HepG2 (cell line): ENCODE measurements around the gene CDK10. TPM values are rescaled to one million over a fixed set of nuclear protein-coding genes. Genes with fewer than 3 reads are reported as not detected.
"Not testable (repeated sequence)": the region's sequence is repeated elsewhere in the genome, so short reads cannot be mapped to it uniquely, and the experiment has no call there.

Source experiments
- ATAC-seq: fragments of 200-7000 bp; cut with Tn5 transposase; 3 replicates; pipeline ENCODE4 v1.9.1; 2020; ENCODE audit warnings: mild to moderate bottlenecking, moderate library complexity
- BruUV-seq: library from RNA; stranded (reverse); fragments of 400-500 nt; replicated peaks from 2 replicates; lab custom pipeline; 2021; lab: Mats Ljungman, UMichigan
- CTCF ChIA-PET: fragments of 300-600 bp; formaldehyde crosslinking; extraction: SDS; loops from one replicate; lab custom pipeline; 2021; ENCODE audit warnings: low total read pairs, inconsistent platforms, low intra/inter-chr PET ratio; lab: Yijun Ruan, JAX
- POLR2A ChIA-PET: fragments of 350-600 bp; sonication (Branson Sonifier 250); formaldehyde crosslinking; loops from one replicate; lab custom pipeline; 2020; ENCODE audit warnings: antibody characterized with exemption, inconsistent platforms; lab: Yijun Ruan, JAX
- DNase-seq: peaks from one replicate; pipeline ENCODE4 v3.0.0-alpha.2; 2015; ENCODE audit warnings: low spot score
- FAIRE-seq: peaks from 3 replicates; lab custom pipeline; 2011; peaks lifted over from hg19 to GRCh38; lab: Jason Lieb, UNC
- H2AFZ ChIP-seq: one replicate; pipeline ENCODE4 v1.6.1; 2011; ENCODE audit warnings: low read length, inconsistent platforms
- H3K27ac ChIP-seq: fragments of 300-600 bp; 3 replicates; pipeline ENCODE4 v1.8.0; 2011; ENCODE audit warnings: mixed run types, mild to moderate bottlenecking, mixed read lengths, low read length, inconsistent platforms; ENCODE audit not compliant: insufficient read depth; ENCODE audit errors: extremely low read length
- H3K27me3 ChIP-seq, 2 experiments: fragments of 200-600 bp in 1 of 2; 2 replicates in 1 of 2; 3 replicates in 1 of 2; pipeline versions ENCODE4 v1.6.0 to v1.8.0; 2011; ENCODE audit warnings: low read length in 2 of 2, mild to moderate bottlenecking in 2 of 2, moderate library complexity in 2 of 2, inconsistent platforms in 1 of 2; ENCODE audit not compliant: insufficient read depth in 2 of 2, control insufficient read depth in 1 of 2
- H3K36me3 ChIP-seq, 2 experiments: fragments of 200-600 bp in 1 of 2; replicated peaks in 1 of 2; 2 replicates in 1 of 2; 3 replicates in 1 of 2; pipeline versions ENCODE4 v1.5.1 to v1.8.0; 2011; ENCODE audit warnings: low read length in 2 of 2, inconsistent platforms in 1 of 2; ENCODE audit not compliant: insufficient read depth in 2 of 2, control insufficient read depth in 1 of 2
- H3K4me1 ChIP-seq: 2 replicates; pipeline ENCODE4 v1.5.1; 2012; ENCODE audit warnings: low read length, inconsistent platforms; ENCODE audit not compliant: insufficient read depth
- H3K4me2 ChIP-seq: 2 replicates; pipeline ENCODE4 v1.6.0; 2011; ENCODE audit warnings: low read depth, low read length, inconsistent platforms
- H3K4me3 ChIP-seq, 3 experiments: fragments of 200-600 bp in 1 of 3; sonication (generic), shearing (Covaris generic) in 1 of 3; replicated peaks in 1 of 3; 2 replicates each; pipeline ENCODE4 v1.5.1; 2011 to 2016; ENCODE audit warnings: low read length in 3 of 3, inconsistent platforms in 2 of 3, low read depth in 2 of 3, mild to moderate bottlenecking in 2 of 3, control low read depth in 1 of 3, mixed read lengths in 1 of 3; ENCODE audit not compliant: insufficient read depth in 1 of 3
- H3K79me2 ChIP-seq: one replicate; pipeline ENCODE4 v1.6.1; 2011; ENCODE audit warnings: low read length, inconsistent platforms; ENCODE audit not compliant: insufficient read depth
- H3K9ac ChIP-seq: 2 replicates; pipeline ENCODE4 v1.6.0; 2011; ENCODE audit warnings: mild to moderate bottlenecking, low read depth, low read length, inconsistent platforms; ENCODE audit not compliant: insufficient read depth
- H3K9me3 ChIP-seq: 2 replicates; pipeline ENCODE4 v1.5.1; 2012; ENCODE audit warnings: mild to moderate bottlenecking, low read length
- H4K20me1 ChIP-seq: 2 replicates; pipeline ENCODE4 v1.6.0; 2011; ENCODE audit warnings: inconsistent platforms, mild to moderate bottlenecking, low read length, moderate library complexity; ENCODE audit not compliant: insufficient read depth
- ARNT ChIP-seq: fragments of 450-650 bp; IDR thresholded peaks from 2 replicates; pipeline ENCODE4 v1.6.1; 2017
- GFI1 ChIP-seq: sonication (generic); formaldehyde crosslinking; IDR thresholded peaks from 2 replicates; pipeline ENCODE4 v1.5.0; 2020; ENCODE audit warnings: missing genetic modification reagents, mild to moderate bottlenecking, borderline replicate concordance
- HNF4A ChIP-seq: sonication (generic); formaldehyde crosslinking; IDR thresholded peaks from 2 replicates; pipeline ENCODE4 v1.4.0; 2020; ENCODE audit warnings: missing genetic modification reagents
- MEF2D ChIP-seq: sonication (generic); formaldehyde crosslinking; IDR thresholded peaks from 2 replicates; pipeline ENCODE4 v1.5.1; 2020; ENCODE audit warnings: mild to moderate bottlenecking, missing genetic modification reagents
- MEIS1 ChIP-seq: sonication (generic); formaldehyde crosslinking; IDR thresholded peaks from 2 replicates; pipeline ENCODE4 v1.9.0; 2021; ENCODE audit warnings: mild to moderate bottlenecking, missing genetic modification reagents, moderate library complexity, borderline replicate concordance
- PRDM15 ChIP-seq: sonication (generic); formaldehyde crosslinking; IDR thresholded peaks from 2 replicates; pipeline ENCODE4 v1.4.0; 2020; ENCODE audit warnings: missing genetic modification reagents
- SMARCC2 ChIP-seq: fragments of 450-650 bp; IDR thresholded peaks from 2 replicates; pipeline ENCODE4 v1.6.1; 2017; ENCODE audit warnings: antibody characterized with exemption, mild to moderate bottlenecking
- ZNF160 ChIP-seq: sonication (generic); formaldehyde crosslinking; IDR thresholded peaks from 2 replicates; pipeline ENCODE4 v1.8.0; 2022; ENCODE audit warnings: mild to moderate bottlenecking, inconsistent platforms, missing genetic modification reagents
- ZNF678 ChIP-seq: sonication (generic); formaldehyde crosslinking; IDR thresholded peaks from 2 replicates; pipeline ENCODE4 v1.4.0; 2020; ENCODE audit warnings: mild to moderate bottlenecking, missing genetic modification reagents
- WGBS: methylation state at CpG from one replicate; pipeline ENCODE4 v1.1.6; 2017; ENCODE audit warnings: low lambda C conversion rate; 5-methylcytosine and 5-hydroxymethylcytosine counted together
- in situ Hi-C: cut with HindIII; loops from 2 replicates; pipeline ENCODE4 v1.10.0; 2017; ENCODE audit warnings: low pct_unique_long_range_greater_than_20kb; ENCODE audit not compliant: extremely low pct_ligation_motif_present
- intact Hi-C: fragments of 100-400 bp; cut with micrococcal nuclease; formaldehyde crosslinking; loops from one replicate; pipeline ENCODE4 v1.10.0; 2022; ENCODE audit not compliant: unreplicated experiment
- polyA plus RNA-seq, 8 experiments: library from polyadenylated mRNA; depleted of rRNA in 3 of 8; stranded (reverse) in 7 of 8; unstranded in 1 of 8; fragments of >200 nt; fragmentation: Illumina TruSeq in 4 of 8; extraction: Trizol in 4 of 8; gene quantifications; 2 replicates each; pipeline versions ENCODE4 v1.2.1 to v1.2.3, GENCODE V29; 2011 to 2016; ENCODE audit warnings: low read depth in 4 of 8, missing spikeins in 1 of 8, mixed read lengths in 1 of 8; ENCODE audit not compliant: insufficient read depth in 1 of 8
- total RNA-seq, 5 experiments: library from RNA; depleted of rRNA; stranded (reverse); fragments of >200 nt; fragmentation: Illumina TruSeq; extraction: Trizol; gene quantifications; 2 replicates each; pipeline ENCODE4 v1.2.3, GENCODE V29; 2016; ENCODE audit warnings: low read depth in 1 of 5

The CDK10 gene
- total and polyA plus RNA-seq, 2 of the 13 experiments (the other 11 are each of a cell fraction or from before 2014, with no cell fraction given): 2.5 to 3.9 TPM

- ATAC-seq (no peak), DNase-seq (no peak), FAIRE-seq (no peak)
- ChIA-PET CTCF (no interaction called here), POLR2A (interaction anchor here (1.0 kb wide), 1 partner anchor 26 kb away, joined by 3 read pairs; the partner anchor contains the start of gene CDK10)
- intact Hi-C loops: no loop called here
- Histone ChIP-seq H3K36me3 (peaks cover 11 to 33% of the 10 kb centered on the region in 2 experiments), H3K4me3 (no peak overlapping the region), H3K27ac (no peak overlapping the region), H3K4me1 (peaks cover 24% of the 10 kb centered on the region), H2AFZ (no peak overlapping the region), H3K79me2 (peaks cover 31% of the 10 kb centered on the region), H3K4me2 (no peak overlapping the region), H3K9ac (no peak overlapping the region), H3K27me3 (no peaks in the 10 kb centered on the region; a peak in 1 of 5 replicates), H4K20me1 (no peaks in the 10 kb centered on the region), H3K9me3 (0 out of 2 replicates have a peak, but pooled peaks cover 3% of the 10 kb centered on the region)
- in situ Hi-C loops: no loop called here
- WGBS: 95% methylated on average over 9 of the region's 9 CpGs
- TF ChIP-seq HNF4A (CRISPR knock-in tag) (no peak), MEIS1 (CRISPR knock-in tag) (no peak), SMARCC2 (no peak), ARNT (no peak), ZNF160 (CRISPR knock-in tag) (no peak), MEF2D (no peak), PRDM15 (CRISPR knock-in tag) (no peak), ZNF678 (CRISPR knock-in tag) (no peak), GFI1 (CRISPR knock-in tag) (no peak)
- no TSS peak for BruUV-seq
These were observed 25.3 kb upstream of the CDK10 start for GRCh38 chr16:89661215-89661614.

DNA sequence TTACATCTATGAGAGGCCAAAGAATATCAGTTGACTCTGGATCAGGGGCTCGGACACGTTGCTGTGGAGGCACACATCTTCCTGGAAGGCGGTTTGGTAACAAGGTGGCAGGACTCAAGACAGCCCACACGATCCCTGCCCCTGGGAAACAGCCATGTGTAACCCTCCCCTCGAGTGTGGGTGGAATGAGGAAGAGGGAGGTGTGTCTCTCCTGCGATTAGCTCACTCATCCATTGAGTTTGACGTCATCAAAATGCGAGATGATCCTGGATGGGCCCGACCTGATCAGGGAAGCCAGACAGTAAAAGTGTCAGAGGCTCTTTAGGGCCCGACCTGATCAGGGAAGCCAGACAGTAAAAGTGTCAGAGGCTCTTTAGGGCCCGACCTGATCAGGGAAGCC lies 22.3 kb upstream of the CDK10 start:
- POLR2A ChIA-PET, H3K79me2 ChIP-seq, intact Hi-C loops, H3K4me3 ChIP-seq, in situ Hi-C loops, CTCF ChIA-PET, BruUV-seq, H3K9ac ChIP-seq, H4K20me1 ChIP-seq, H3K4me2 ChIP-seq, DNase-seq, ATAC-seq, H2AFZ ChIP-seq, FAIRE-seq, H3K27ac ChIP-seq, H3K27me3 ChIP-seq: not testable (repeated sequence)
- Histone ChIP-seq H3K9me3 (peaks cover 12% of the 10 kb centered on the region; the same call in 1 of the 2 replicates), H3K36me3 (peaks cover 11 to 33% of the 10 kb centered on the region in 2 experiments), H3K4me1 (peaks cover 27% of the 10 kb centered on the region)
- WGBS: 89% methylated on average over 11 of the region's 11 CpGs
